Pulmonary artery endothelial cell (primary cell): Measurements from ENCODE around the gene AP3M1. TPM values are rescaled to one million over a fixed set of nuclear protein-coding genes. Genes with fewer than 3 reads are reported as not detected.

Experiments
- DNase-seq: peaks from one replicate; pipeline ENCODE4 v3.0.0-alpha.2; 2011; ENCODE audit warnings: low read depth, low spot score
- total RNA-seq: library from RNA; depleted of rRNA; stranded (reverse); fragments of >200 nt; gene quantifications from 2 replicates; pipeline ENCODE4 v1.2.3, GENCODE V29; 2014

The AP3M1 gene
- total RNA-seq, 1 donor from 2014 or later: 37.7 TPM

- no peak for DNase-seq
These were observed 70.6 kb downstream of the AP3M1 start for GRCh38 chr10:74079936-74080590.

GRCh38 chr10:74079028-74079935, 71.3 kb downstream of the AP3M1 start:
- DNase-seq: no peak

GRCh38 chr10:74078037-74078436, 72.6 kb downstream of the AP3M1 start:
- DNase-seq: peak; percentile 27

- DNase-seq: no peak
These were observed 73.2 kb downstream of the AP3M1 start for GRCh38 chr10:74077416-74077815.

GRCh38 chr10:74076961-74077360, 73.7 kb downstream of the AP3M1 start:
- DNase-seq: no peak

GRCh38 chr10:74075906-74076305, 74.7 kb downstream of the AP3M1 start:
- no peak for DNase-seq

- no peak for DNase-seq
These were observed 78.1 kb downstream of the AP3M1 start for GRCh38 chr10:74072503-74072902.

GRCh38 chr10:74071157-74071556, 79.5 kb downstream of the AP3M1 start:
- peak; percentile 88 for DNase-seq

Other genes with a start within 250 kb of the AP3M1 start
- gene PLAU, start 239.7 kb downstream of the AP3M1 start, total RNA-seq: 25.9 and 29.0 TPM in 2 replicates
- gene VCL, start 152.7 kb downstream of the AP3M1 start, total RNA-seq: 169 and 184 TPM in 2 replicates
- 47.8 and 63.2 TPM in 2 replicates for gene ADK, start 393 bp upstream of the AP3M1 start, total RNA-seq